HFF-Myc (cell line): ENCODE measurements around the gene RPL3.

Experiments used
- DNase-seq: peaks from one replicate; pipeline ENCODE4 v3.0.0-alpha.2; 2011; ENCODE audit warnings: low read depth; ENCODE audit errors: extremely low read depth
- H3K4me3 ChIP-seq: replicated peaks from 2 replicates; pipeline ENCODE4 v1.5.1; 2011; ENCODE audit warnings: low read depth, mild to moderate bottlenecking, control low read depth, low read length
- TF ChIP-seq, protein P1 (sequence below): IDR thresholded peaks from 2 replicates; pipeline ENCODE4 v1.5.1; 2012; ENCODE audit warnings: mild to moderate bottlenecking, low read depth, low read length, control low read depth; ENCODE audit errors: missing control alignments

RPL3 gene

DNA sequence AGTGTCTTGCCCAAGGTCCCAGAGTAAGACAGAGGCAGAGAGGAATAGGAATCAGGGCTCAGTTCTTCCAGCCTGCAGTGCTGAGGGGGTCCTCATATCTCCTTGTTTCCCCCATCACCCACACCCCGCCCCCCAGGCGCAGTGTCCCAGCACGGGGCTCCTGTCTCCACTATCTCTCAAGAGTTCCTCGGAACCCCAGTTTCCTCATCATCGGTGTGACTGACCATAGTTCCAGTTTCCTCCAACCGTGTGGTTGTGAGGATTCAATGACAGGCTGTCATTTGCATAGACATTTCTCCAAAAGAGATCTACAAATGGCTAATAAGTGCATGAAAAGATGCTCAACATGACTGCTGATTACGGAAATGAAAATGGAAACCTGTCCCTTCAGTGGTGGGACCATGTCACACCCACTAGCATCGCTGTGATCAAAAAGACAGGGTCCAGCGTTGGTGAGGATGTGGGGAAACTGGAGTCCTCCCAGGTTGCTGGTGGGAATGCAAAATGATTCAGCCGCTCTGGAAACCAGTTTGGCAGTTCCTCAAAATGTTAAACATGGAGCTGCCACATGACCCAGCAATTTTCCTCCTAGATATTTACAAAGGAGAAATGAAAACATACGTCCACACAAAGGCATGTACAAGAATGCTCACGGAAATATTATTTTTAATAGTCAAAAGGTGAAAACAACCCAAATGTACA lies 42.8 kb downstream of the RPL3 start:
- TF ChIP-seq, protein P1, sequence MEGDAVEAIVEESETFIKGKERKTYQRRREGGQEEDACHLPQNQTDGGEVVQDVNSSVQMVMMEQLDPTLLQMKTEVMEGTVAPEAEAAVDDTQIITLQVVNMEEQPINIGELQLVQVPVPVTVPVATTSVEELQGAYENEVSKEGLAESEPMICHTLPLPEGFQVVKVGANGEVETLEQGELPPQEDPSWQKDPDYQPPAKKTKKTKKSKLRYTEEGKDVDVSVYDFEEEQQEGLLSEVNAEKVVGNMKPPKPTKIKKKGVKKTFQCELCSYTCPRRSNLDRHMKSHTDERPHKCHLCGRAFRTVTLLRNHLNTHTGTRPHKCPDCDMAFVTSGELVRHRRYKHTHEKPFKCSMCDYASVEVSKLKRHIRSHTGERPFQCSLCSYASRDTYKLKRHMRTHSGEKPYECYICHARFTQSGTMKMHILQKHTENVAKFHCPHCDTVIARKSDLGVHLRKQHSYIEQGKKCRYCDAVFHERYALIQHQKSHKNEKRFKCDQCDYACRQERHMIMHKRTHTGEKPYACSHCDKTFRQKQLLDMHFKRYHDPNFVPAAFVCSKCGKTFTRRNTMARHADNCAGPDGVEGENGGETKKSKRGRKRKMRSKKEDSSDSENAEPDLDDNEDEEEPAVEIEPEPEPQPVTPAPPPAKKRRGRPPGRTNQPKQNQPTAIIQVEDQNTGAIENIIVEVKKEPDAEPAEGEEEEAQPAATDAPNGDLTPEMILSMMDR: no peak
- no peak overlapping the region for H3K4me3 ChIP-seq
- DNase-seq: no peak

DNA sequence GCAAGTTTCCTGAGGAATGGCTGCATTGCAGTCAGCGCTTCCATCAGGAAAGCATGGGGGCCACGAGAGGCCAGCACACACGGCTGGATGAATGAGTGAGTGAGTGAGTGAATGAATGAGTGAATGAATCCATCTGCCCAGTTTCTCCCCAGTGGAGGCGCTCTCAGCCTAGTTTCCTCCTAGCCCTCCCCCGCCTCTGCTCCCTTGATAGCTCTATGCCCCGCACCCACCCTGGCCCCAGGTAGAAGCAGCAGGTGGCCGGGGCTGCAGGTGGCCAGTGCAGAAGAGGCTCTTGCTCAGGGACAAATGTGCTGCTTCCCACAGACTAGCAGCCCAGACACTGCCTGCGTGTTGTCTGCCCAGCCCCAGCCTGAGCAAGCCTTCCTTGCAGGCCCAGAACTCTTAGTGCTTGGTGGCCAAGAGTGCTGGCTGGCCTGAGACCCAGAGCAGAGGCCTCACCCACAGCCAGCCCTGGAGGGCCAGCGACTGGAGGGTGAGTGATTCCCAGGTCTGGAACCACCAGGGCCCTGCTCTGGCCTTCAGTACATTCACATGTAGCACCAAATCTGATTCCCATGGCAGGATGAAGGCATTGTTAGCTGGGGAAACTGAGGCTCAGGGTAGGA lies 43.5 kb downstream of the RPL3 start:
- DNase-seq: no peak
- TF ChIP-seq, protein P1: no peak
- H3K4me3 ChIP-seq: no peak overlapping the region

DNA sequence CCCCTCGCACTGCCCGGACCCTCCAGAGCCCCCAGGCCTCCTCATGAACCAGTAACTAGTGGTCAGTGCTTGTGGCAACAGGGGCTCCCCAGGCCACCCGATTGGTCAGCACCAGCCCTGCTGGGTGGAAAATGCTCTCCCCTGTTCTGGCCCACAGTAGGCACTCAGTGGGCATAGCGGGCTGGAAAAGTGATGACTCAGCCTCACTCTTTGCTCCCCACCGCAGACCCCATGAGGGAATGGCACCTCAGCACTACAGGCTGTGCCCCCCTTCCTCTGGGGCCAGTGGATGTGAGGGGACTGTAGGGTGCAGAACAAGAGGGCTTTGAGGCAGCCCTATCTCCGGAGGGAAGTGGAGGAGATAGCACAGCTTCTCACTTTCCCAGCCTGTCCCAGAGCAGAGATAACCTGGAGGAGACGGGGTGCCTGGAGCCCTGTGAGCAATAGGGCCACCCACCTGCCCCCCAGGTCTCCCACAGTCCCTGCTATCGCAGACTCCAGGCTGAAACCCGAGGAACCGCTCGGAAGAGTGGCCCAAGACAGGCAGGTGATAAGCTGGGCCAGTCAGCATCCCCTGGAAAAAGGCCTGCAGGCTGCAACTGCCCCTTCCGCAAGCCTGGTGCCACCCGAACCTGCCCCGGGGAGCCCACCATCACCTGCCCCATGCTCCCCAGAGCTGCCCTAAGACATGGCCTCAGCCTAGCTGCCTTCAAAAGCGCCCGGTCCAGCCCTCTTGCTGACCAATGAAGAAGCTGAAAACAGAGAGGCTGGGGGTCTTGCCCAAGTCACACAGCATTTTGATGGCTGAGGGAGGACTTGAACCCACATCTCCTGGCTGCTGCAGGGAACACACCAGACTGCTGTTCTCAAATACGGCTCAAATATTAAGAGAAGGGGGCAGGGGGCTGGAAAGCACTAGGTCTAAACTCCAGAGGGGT lies 45.2 kb downstream of the RPL3 start:
- no peak for DNase-seq
- TF ChIP-seq, protein P1: no peak
- no peak overlapping the region for H3K4me3 ChIP-seq

DNA sequence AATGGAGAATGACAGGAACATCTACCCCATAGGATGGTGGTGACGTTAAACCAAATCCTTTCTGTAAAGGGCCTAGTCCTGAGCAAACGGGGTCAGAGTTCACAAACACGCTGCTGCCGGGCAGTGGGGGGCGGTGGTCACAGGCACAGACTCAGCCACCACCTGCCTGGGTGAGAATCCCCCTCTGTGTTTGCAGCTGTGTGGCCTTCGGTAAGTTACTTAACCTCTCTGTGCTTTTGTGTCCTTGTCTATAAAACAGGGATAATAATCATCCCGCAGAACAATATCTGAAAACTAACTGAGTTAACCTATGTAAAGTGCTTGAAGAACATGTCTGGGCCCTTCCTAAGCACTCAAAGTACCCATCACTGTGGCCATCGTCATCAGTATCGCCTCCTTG lies 48.6 kb downstream of the RPL3 start:
- TF ChIP-seq, protein P1: no peak
- no peak for DNase-seq
- no peak overlapping the region for H3K4me3 ChIP-seq

DNA sequence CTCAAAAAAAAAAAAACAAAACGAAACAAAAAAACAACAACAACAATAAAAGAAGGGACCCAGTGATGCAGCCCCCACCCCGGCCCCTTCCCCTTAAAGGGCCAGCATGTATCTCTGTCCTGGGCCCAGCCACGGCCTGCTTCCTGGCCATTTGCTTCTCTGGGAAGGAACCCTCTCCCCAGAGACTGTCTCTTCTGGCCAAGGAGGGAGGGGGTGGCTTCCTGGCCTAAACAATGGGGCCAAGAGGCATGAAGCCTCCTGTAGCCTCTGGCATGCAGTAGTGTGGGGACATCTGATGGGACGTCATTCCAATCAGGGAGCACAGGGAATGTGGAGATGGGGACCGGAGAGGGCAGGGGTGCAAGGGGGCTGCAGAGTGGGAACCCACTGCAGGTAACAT lies 49.1 kb downstream of the RPL3 start:
- DNase-seq: no peak
- TF ChIP-seq, protein P1: no peak
- H3K4me3 ChIP-seq: no peak overlapping the region

DNA sequence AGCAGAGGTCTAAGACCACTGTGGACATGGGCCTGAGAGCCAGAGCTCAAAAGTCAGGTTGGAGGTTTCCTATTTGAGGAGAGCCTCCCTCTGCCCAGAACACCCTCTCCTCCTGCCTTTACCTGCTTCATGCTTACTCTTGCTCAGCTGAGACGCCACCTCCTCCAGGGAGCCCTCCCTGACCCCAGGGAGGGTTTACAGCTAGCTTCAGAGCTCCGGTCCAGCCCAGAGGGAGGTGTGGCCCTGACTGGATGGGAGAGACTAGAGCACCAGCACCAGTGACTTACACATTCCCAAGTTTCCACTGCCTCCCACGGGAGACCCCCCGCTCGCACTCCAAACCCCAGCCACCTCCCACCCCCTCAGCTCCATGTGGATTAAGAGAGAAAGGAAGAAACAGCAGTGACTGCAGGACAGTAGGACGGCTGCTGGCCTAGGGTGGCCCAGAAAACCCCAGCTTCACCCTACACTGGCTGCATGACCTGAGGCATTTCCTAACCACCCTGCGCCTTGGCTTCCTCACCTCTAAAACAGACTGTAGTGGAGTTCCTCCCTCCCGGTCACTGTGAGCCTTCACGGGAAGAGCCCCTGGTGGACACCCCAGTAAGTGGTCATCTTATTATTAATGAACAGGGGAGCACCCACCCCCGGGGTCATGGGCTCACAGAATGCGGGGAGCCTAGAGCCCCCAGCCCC lies 50.2 kb downstream of the RPL3 start:
- DNase-seq: no peak
- H3K4me3 ChIP-seq: no peak overlapping the region
- TF ChIP-seq, protein P1: no peak
